DND-41 (cell line): ENCODE data around the gene GLTP.

Experiments
- EZH2 ChIP-seq: IDR thresholded peaks from 3 replicates; pipeline ENCODE4 v1.6.1; 2012; ENCODE audit warnings: borderline replicate concordance, low read depth, mild to moderate bottlenecking, moderate library complexity, low read length, inconsistent platforms; ENCODE audit not compliant: severe bottlenecking
- TF ChIP-seq, protein P1 (sequence below): IDR thresholded peaks from 2 replicates; pipeline ENCODE4 v1.5.1; 2012; ENCODE audit warnings: borderline replicate concordance, low read length, moderate library complexity, mild to moderate bottlenecking; ENCODE audit not compliant: poor library complexity, severe bottlenecking; ENCODE audit errors: extremely low read depth

DNA sequence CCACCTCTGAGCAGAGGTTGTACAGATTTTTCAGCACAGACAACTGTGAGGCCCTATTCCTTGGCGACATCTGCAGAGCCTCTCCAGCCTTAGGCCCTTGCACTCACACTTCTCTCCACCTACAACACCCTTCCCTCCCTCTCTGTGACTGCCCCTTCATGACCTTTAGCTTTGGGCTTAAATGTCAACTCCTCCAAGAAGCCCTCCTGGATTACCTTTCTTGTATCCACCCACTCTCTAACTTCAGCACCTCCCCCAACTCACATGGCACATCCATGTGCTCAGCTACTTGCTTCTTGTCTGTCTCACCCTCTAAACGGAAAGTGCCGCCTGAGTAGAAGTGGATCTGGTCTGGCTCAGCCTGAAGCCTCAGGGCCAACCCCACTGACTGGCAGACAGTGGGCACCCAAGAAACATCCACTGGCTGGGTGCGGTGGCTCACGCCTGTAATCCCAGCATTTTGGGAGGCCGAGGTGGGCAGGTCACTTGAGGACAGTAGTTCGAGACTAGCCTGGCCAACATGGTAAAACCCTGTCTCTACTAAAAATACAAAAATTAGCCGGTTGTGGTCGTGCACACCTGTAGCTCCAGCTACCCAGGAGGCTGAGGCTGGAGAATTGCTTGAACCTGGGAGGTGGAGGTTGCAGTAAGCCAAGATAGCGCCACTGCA, 69.3 kb downstream of the GLTP start:
- TF ChIP-seq, protein P1, sequence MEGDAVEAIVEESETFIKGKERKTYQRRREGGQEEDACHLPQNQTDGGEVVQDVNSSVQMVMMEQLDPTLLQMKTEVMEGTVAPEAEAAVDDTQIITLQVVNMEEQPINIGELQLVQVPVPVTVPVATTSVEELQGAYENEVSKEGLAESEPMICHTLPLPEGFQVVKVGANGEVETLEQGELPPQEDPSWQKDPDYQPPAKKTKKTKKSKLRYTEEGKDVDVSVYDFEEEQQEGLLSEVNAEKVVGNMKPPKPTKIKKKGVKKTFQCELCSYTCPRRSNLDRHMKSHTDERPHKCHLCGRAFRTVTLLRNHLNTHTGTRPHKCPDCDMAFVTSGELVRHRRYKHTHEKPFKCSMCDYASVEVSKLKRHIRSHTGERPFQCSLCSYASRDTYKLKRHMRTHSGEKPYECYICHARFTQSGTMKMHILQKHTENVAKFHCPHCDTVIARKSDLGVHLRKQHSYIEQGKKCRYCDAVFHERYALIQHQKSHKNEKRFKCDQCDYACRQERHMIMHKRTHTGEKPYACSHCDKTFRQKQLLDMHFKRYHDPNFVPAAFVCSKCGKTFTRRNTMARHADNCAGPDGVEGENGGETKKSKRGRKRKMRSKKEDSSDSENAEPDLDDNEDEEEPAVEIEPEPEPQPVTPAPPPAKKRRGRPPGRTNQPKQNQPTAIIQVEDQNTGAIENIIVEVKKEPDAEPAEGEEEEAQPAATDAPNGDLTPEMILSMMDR, result no peak
- TF ChIP-seq EZH2, result no peak
